CD4-positive, alpha-beta T cell treated with Interleukin-4 for 4 hours (primary cell): ENCODE measurements around the gene ARHGEF25.
"Not testable (repeated sequence)": the region's sequence is repeated elsewhere in the genome, so short reads cannot be mapped to it uniquely, and the experiment has no call there.

Experiments
- DNase-seq: peaks from one replicate; pipeline ENCODE4 v3.0.0-alpha.2; 2020

ARHGEF25 gene

GRCh38 chr12:57611108-57611826 is at the start of gene ARHGEF25:
ARHGEF25 (plus strand) TSS chr12:57611435; CDS start chr12:57611895, 460 bp downstream.
- DNase-seq = no peak

- DNase-seq = no peak
Measured at GRCh38 chr12:57563358-57563757, 47.9 kb upstream of the ARHGEF25 start.

- no peak for DNase-seq
Measured at GRCh38 chr12:57564178-57564740, 47.0 kb upstream of the ARHGEF25 start.

- DNase-seq = no peak
Measured at GRCh38 chr12:57568838-57569237, 42.4 kb upstream of the ARHGEF25 start.

GRCh38 chr12:57569858-57570257 is 41.4 kb upstream of the ARHGEF25 start:
- no peak for DNase-seq

GRCh38 chr12:57570438-57570837 is 40.8 kb upstream of the ARHGEF25 start:
- not testable (repeated sequence) for DNase-seq

- DNase-seq = no peak
Measured at GRCh38 chr12:57571926-57572762, 39.1 kb upstream of the ARHGEF25 start.

GRCh38 chr12:57574795-57575194 is 36.4 kb upstream of the ARHGEF25 start:
- no peak for DNase-seq

GRCh38 chr12:57575771-57576612 is 35.2 kb upstream of the ARHGEF25 start:
- DNase-seq = no peak

GRCh38 chr12:57576613-57577160 is 34.5 kb upstream of the ARHGEF25 start:
- DNase-seq = no peak

GRCh38 chr12:57577981-57578758 is 33.1 kb upstream of the ARHGEF25 start:
- DNase-seq = no peak

GRCh38 chr12:57579011-57579410 is 32.2 kb upstream of the ARHGEF25 start:
- no peak for DNase-seq

- no peak for DNase-seq
Measured at GRCh38 chr12:57579677-57580465, 31.4 kb upstream of the ARHGEF25 start.

GRCh38 chr12:57580466-57580795 is 30.8 kb upstream of the ARHGEF25 start:
- no peak for DNase-seq

- DNase-seq = no peak
Measured at GRCh38 chr12:57581802-57582201, 29.4 kb upstream of the ARHGEF25 start.

- no peak for DNase-seq
Measured at GRCh38 chr12:57582440-57582839, 28.8 kb upstream of the ARHGEF25 start.

- DNase-seq = peak; percentile 81
Measured at GRCh38 chr12:57583008-57583831, 28.0 kb upstream of the ARHGEF25 start.

- no peak for DNase-seq
Measured at GRCh38 chr12:57584050-57584449, 27.2 kb upstream of the ARHGEF25 start.

- DNase-seq = no peak
Measured at GRCh38 chr12:57584690-57585089, 26.5 kb upstream of the ARHGEF25 start.

GRCh38 chr12:57585156-57585555 is 26.1 kb upstream of the ARHGEF25 start:
- DNase-seq = no peak
